ENCODE measurements around the gene RTN4RL2.

Gene RTN4RL2

DNA sequence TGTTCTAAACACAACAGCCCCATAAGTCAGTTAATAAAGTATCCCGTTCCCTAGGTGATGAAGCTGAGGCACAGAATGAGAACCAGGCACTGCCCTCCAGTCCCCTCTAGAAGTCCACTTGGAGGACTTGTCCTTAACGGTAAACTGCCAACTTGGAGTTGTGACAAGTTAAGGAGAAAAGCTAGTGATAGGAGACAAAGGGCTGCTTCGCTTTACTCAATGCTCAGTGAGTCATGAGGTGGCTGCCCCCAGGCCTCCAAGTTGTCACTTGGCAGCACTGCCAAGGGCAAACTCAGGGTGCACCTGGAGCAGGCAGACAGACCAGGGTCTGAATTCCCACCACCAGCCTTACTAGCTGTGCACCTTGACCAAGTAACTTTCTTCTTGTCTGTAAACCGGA lies 41.6 kb downstream of the RTN4RL2 start:
- no peak for DNase-seq

DNA sequence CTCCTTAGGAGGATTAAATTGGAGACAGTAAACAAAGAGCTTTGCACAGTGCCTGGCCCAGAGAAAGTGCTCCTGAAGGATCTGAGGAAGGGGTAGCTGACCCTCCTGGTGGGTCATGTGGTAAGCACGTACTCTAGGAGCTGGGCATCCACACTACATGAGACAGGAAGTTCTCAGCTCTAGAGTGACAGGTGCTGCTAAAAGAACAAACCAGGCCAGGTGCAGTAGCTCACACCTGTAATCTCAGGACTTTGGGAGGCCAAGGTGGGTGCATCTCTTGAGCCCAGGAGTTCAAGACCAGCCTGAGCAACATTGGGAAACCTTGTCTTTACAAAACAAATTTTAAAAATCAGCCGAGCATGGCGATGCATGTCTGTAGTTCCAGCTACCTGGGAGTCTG lies 42.0 kb downstream of the RTN4RL2 start:
- no peak for DNase-seq

DNA sequence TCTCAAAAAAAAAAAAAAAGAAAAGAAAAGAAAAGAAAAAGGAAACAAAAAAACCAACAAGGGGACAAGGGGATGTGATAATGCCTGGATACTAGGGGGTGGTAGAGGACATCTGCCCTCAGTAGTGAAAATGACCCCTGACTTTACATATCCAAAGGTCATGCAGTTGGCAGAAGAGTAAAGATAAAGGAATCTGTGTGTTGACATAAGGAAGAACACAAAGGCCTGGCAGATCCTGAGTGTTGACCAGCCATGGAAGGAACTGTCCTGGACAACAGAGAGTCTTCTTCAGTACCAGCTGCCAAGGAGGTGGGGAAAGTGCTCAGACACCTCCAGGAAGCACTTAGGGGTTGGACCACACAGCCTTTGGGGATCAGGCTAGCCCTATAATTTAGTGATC lies 42.5 kb downstream of the RTN4RL2 start:
- no peak for DNase-seq

DNA sequence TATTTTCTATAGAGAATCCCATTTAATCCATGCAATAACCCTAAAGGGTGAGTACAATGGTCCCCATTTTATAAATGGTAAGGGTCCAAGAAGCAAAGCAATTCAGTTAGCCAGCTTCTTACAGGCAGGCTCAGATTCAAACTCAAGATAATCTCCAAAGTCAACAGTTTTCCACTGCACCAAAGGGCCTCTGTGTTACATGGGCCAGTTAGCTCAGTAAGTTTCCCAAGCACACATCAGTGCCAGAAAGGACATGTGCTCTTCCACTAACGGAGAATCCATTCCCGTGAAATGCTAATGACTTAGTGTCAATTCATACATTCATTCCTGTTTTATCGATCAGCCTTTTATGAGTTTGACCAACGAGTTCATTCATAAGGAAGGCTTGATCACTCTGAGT lies 44.2 kb downstream of the RTN4RL2 start:
- DNase-seq, result no peak

- no peak for DNase-seq
Measured at GRCh38 chr11:57506522-57506921, 46.2 kb downstream of the RTN4RL2 start.

DNA sequence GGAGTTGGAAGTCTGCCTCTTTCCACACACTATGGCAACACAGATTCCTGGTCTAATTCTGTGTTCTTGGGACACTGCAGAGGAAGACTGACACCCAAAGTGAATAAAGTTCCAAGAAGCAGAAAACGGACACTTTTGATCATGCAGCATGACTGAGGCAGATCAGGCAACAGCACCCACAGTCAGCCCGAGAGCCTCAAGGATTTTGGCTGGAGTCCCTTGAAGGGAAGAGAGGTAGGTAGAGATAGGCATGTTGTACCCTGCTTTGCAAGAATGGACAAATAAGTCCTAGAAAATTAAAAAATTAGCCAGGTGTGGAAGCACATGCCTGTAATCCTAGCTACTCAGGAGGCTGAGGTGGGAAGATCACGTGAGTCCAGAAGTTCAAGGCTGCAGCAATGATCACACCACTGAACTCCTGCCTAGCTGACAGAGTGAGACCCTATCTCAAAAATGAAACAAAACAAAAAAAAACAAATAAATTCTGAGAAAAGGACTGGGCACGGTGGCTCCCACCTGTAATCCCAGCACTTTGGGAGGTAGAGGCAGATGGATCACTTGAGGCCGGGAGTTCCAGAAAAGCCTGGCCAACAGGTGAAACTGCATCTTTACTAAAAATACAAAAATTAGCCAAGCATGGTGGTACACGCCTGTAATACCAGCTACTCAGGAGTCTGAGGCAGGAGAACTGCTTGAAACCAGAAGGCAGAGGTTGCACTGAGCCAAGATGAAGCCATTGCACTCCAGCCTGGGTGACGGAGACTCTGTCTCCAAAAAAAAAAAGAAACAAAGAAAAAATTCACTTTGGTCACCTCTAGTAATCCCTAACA lies 48.2 kb downstream of the RTN4RL2 start:
- no peak for DNase-seq

GRCh38 chr11:57511741-57512430 lies 51.6 kb downstream of the RTN4RL2 start:
- DNase-seq, result no peak

DNA sequence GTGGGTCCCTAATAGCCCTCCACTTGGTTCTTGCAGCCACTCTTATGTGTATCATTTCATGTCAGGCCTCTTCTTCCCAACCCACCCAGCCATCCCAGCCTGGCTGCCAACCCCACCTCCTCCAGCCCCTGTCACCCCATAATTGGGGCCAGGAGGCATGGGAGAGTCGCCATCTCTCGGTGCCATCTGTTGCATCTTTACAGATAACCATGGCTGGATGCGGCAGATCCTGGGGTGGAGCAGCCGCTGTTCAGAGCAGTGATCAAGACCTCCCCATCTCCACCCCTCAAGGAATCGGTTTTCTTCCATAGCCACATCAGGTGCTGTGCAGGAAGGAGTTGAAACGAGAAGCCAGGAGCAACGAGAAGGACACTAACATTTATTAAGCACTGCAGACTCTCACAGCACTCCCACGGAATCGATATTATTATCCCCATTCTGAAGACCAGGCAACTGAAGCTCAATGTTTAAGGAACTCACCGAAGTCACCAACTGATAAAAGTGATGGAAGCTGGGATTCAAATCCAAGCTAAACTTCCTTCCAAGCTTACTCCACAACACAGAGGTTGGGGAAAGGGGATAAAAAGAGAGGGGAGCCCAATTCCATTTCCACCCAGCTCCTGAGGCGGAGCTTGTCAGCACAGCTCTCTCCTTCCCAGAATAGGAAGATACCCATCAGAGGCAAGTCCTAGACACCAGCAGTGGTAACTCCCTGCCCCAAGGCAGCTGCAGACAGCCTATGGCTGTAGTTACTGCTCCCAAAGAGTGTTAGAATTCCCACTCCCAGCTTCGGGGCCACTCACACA lies 52.5 kb downstream of the RTN4RL2 start:
- no peak for DNase-seq

DNA sequence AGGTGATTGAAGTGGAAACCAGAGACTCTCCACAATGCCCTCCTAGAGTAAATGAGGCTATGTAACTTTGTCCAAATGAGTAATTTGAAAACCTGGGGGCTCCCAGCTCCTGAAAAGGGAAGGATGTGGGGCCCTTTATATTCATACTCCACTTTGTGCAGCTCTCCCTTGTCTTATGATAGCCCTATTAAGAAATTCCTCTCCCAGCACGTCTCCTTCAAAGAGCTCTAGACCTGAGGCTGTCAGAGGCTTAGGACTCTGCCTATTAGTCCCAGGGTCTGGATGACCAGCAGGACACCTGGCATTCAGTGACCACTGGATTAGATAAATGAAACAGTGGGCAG lies 53.1 kb downstream of the RTN4RL2 start:
- no peak for DNase-seq

DNA sequence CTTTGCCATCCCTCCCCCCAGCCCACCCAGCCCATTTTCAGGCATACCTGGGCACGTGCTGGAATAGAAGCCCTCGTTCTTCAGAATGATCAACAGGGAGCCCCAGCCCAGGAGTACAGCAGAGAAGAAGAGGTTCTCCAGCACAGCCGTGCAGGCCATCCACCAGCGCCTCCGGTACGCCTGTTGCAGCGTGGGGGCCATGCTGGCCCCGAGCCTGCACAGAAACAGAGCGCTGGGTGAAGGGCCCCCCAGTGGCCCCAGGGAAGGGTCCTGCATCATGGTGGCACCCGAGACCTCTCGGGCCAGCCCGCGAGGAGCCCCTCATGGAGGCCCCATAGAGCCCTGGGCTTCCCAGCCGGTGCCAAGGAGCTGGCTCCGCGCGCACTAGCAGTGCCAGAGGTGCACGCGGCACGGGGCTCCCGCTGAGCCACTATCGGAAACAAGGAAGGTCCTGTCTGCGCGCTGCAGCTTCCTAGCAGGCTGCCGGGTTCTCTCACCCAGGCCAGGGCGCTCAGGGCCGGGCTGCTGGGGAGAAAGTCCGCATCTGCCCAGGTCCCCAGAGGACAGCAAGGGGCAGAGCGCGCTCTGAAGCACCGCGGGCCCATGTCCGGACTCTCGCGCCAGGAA lies 53.7 kb downstream of the RTN4RL2 start:
- no peak for DNase-seq

DNA sequence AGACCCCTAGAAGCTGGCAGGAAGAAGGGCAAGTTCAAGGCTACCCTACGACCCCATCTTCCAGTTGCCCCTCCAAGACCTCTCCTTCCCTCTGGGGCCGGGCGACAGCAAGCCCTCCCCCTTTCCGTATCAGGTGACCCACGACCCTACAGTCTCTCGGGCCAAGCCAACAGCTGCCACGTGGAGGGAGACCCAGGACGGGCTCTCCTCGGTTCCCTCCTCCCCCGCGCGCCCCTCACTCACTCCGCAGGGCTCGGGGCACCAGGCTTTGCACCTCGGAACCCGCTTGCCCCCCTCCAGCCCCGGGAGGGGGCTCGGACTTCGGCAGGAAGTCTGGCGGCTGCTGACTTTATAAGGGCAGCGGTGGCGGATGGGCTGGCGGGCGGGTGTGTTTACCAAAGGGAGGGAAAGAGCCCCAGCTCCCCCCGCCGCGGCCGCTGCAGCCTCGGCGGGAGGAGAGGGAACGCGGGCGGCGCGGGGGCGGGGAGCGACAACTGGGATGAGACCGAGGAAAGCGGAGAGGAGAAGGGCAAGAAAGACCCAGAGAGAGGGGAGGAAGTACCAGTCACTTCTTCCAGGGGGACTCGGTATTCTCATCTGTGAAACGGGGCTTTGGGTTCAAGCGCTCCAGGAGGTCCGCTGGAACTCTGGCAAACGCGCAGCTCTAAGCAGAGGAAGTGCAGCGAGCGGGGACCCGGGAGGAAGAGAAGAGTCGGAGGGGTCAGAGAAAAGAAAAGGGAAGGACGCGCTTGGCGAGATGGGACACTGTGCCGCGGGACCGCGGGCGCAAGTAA lies 54.4 kb downstream of the RTN4RL2 start:
- DNase-seq, result no peak

GRCh38 chr11:57515332-57516060 lies 55.2 kb downstream of the RTN4RL2 start, which contains the start of gene SLC43A1:
Gene SLC43A1, minus strand, starts transcription at chr11:57515702. Its CDS starts 1,591 bp downstream, at chr11:57514111.
- peak; percentile 13 for DNase-seq

DNA sequence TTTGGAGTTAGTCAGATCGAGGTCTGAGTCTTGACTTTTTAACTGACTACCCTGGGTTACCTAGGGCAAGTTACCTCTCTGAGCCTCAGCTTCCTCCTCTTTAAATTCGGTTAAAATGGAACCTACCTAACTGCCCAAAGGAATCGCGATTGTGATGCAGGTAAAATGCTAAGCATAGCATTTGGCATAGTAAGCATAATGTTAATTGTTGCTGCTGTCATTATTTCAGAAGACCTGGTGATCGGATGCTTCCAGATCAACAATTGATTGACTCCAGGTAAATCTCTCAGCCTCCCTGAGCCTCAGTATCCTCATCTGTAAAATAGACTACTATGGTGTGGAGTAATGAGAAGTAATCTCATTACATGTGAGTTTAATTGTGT lies 55.7 kb downstream of the RTN4RL2 start:
- DNase-seq, result no peak

DNA sequence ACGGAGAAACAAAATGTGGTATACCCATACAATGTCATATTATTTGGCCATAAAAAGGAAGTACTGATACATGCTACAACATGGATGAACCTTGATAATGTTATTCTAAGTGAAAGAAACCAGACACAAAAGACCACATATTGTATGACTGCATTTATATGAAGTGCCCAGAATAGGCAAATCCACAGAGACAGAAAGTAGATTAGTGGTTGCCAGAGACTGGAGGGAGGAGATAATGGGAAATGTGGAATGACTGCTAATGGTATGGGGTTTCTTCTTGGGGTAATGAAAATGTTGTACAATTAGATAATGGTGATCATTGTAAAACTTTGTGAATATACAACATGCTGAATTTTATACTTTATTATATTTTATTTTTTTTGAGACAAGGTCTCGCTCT lies 60.8 kb downstream of the RTN4RL2 start:
- no peak for DNase-seq

DNA sequence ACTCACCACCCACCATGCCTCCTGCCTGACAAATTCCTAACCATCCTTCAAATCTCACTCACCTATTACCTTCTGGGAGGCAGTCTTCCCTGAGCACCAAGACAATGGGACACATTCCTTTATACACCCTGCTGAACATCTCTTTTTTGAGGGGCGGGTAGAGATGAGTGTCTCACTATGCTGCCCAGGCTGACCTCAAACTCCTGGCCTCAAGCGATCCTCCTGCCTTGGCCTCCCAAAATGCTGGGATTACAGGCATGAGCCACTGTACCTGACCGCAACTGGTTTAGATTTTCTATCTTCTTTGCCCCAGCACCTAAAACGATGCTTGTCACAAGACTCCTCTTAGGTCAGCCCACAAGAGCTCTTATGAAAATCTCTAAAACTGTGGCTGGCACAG lies 63.1 kb downstream of the RTN4RL2 start:
- no peak for DNase-seq
